Choroid plexus epithelial cell (primary cell): Measurements from ENCODE around the gene SATB2.

Experiments used
- DNase-seq: peaks from one replicate; pipeline ENCODE4 v3.0.0-alpha.2; 2010; ENCODE audit warnings: low read depth
- H3K4me3 ChIP-seq: 2 replicates; pipeline ENCODE4 v1.5.1; 2011; ENCODE audit warnings: low read depth, mild to moderate bottlenecking, control low read depth, low read length, moderate library complexity
- CTCF ChIP-seq: conservative IDR thresholded peaks from 2 replicates; pipeline ENCODE4 v1.5.1; 2011; ENCODE audit warnings: low read depth, mild to moderate bottlenecking, control low read depth, inconsistent platforms, low read length, moderate library complexity

Gene SATB2

GRCh38 chr2:199449455-199449854 lies 8.3 kb downstream of the SATB2 start:
- no peak overlapping the region for H3K4me3 ChIP-seq
- no peak for TF ChIP-seq CTCF
- no peak for DNase-seq

- DNase-seq: no peak
- no peak overlapping the region for H3K4me3 ChIP-seq
- TF ChIP-seq CTCF: no peak
Measured at GRCh38 chr2:199446996-199447576, 10.7 kb downstream of the SATB2 start.

- H3K4me3 ChIP-seq: no peak overlapping the region
Measured at GRCh38 chr2:199444749-199445148, 13.0 kb downstream of the SATB2 start.

GRCh38 chr2:199443589-199444130 lies 14.1 kb downstream of the SATB2 start:
- DNase-seq: no peak
- H3K4me3 ChIP-seq: no peak overlapping the region
- no peak for TF ChIP-seq CTCF

More at GRCh38 chr2:199444749-199445148, 13.0 kb downstream of the SATB2 start:
- no peak for DNase-seq
- no peak for TF ChIP-seq CTCF

- TF ChIP-seq CTCF: no peak
- DNase-seq: no peak
- no peak overlapping the region for H3K4me3 ChIP-seq
Measured at GRCh38 chr2:199442173-199442572, 15.6 kb downstream of the SATB2 start.

- TF ChIP-seq CTCF: no peak
- H3K4me3 ChIP-seq: no peak overlapping the region
- no peak for DNase-seq
Measured at GRCh38 chr2:199441759-199442158, 16.0 kb downstream of the SATB2 start.

- no peak for DNase-seq
- TF ChIP-seq CTCF: no peak
- H3K4me3 ChIP-seq: no peak overlapping the region
Measured at GRCh38 chr2:199440118-199440517, 17.6 kb downstream of the SATB2 start.
